Measurements from ENCODE around the gene GBF1.
"Not testable (repeated sequence)": the region's sequence is repeated elsewhere in the genome, so short reads cannot be mapped to it uniquely, and the experiment has no call there.

GBF1 gene

DNA sequence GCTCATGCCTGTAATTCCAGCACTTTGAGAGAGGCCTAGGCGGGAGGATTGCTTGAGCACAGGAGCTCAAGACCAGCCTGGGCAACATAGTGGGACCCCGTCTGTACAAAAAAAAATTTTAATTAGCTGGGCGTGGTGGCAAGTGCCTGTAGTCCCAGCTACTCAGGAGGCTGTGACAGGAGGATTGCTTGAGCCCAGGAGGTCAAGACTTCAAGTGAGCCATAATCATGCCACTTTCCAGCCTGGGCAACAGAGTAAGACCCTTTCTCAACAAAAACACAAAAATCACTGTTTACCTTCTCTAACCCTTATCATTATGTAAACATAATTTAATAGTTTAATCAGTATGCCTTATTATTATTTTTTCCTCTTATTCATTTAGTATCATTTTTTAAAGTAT is 44.5 kb downstream of the GBF1 start:
- no peak overlapping the region for H3K4me3 ChIP-seq (ENCODE audit: low read depth, low read length)
- no peak for DNase-seq (ENCODE audit: low read depth)

DNA sequence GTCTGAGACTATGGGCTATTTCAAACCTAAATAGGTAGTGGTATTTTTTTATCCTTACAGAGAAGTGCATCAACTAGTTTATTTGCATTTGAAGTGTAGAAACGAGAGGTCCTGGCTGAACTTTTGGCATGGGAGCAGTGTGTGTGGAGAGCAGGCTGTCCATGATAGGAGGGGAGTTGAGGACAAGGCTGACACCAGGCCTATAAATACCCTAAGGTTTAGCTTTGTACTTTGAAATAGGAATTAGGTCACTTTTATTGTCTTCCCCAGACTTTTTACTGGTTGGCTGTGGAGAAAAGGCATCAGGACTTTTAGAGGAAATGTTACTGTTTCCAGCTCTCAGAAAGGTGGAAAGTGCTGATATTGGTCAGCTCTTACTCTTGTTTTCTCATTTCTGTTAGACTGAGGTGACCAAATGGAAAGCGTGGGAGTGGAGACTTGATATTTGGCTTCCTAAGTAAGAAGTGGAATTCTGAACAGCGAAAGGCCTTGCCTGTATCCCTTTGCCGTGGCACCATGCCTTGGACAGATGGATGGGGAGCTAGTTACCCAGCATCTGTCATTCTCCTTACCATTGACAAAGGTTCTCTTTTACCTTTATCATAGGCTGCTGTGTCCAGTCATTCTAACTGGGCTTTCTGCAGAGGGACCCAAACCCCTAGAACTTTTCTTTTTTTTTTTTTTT is 46.0 kb downstream of the GBF1 start:
- no peak for DNase-seq (ENCODE audit: low read depth)
- no peak overlapping the region for H3K4me3 ChIP-seq (ENCODE audit: low read depth, low read length)

DNA sequence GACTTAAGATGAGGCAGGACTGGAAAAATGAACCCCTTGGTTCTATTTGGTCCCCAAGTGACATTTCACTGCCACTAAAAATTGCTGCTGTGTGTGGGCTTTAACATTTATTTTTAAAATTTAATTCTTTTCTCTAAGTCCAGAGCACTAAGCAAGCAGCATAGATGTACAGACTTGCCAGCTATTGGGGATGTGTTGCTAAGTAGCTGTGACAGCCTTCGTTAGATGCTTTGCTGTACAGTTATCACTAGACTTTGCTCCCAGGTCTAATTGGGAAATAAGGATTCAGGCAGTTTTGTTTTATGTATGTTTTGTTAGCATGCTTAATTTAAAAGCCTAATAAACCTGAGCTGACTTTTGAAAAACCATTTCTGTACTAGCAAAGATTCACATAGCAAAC is 51.8 kb downstream of the GBF1 start:
- no peak overlapping the region for H3K4me3 ChIP-seq (ENCODE audit: low read depth, low read length)

DNA sequence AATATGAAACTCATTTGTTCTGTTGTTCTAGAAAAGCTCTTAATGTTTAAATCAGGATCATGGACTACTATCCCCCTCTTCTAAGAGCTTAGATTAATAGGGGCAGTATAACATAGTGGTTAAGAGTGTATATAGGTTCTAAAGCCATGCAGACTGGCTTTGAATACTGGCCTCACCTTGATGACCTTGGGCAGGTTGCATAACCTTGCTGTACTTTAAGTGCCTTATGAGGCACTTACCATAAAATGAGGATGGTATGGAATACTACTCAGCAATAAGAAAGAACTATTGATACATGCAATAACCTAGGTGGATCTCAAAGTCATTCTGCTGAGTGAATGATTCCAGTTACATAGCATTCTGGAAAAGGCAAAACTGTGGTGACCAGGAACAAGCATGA is 53.6 kb downstream of the GBF1 start:
- H3K4me3 ChIP-seq (ENCODE audit: low read depth, low read length), result no peak overlapping the region
- no peak for DNase-seq (ENCODE audit: low read depth)

More for the DNA sequence above, 51.8 kb downstream of the GBF1 start:
- DNase-seq (ENCODE audit: low read depth), result no peak

- H3K4me3 ChIP-seq (ENCODE audit: low read depth, low read length), result no peak overlapping the region
- DNase-seq (ENCODE audit: low read depth), result no peak
These were observed 54.5 kb downstream of the GBF1 start for GRCh38 chr10:102299873-102300272.

DNA sequence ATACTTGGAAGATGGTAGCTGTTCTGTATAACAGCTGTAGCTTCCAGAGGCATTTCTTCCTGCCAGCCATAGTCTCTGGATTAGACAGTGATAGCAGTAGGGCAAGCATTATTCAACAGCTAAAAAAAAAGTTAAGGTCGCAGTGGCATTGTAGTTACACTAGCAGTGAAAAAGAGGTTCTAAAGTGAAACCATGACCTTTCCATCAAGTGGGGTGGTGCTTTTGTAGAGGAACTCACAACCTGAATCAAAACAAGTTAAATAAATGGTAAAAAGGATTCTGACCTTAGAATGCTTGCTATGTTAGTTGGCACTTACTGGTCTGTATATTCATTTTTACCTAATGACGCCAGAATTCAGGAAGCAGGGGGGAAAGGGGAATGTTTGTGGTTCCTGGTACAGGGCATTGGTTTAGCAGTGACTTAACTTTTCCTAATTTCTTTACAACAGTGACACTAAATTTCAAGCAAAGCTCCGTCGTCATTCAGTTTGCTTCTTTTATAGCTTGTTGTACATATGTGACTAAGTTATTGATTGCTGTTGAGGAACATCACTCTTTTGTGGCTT is 55.0 kb downstream of the GBF1 start:
- no peak for DNase-seq (ENCODE audit: low read depth)
- no peak overlapping the region for H3K4me3 ChIP-seq (ENCODE audit: low read depth, low read length)

DNA sequence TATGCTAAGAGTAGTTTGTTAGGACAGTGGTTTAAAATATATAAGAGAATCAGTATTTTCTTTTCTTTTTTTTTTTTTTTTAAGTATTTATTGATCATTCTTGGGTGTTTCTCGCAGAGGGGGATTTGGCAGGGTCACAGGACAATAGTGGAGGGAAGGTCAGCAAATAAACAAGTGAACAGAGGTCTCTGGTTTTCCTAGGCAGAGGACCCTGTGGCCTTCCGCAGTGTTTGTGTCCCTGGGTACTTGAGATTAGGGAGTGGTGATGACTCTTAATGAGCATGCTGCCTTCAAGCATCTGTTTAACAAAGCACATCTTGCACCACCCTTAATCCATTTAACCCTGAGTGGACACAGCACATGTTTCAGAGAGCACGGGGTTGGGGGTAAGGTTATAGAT is 55.6 kb downstream of the GBF1 start:
- not testable (repeated sequence) for H3K4me3 ChIP-seq (ENCODE audit: low read depth, low read length); DNase-seq (ENCODE audit: low read depth)

DNA sequence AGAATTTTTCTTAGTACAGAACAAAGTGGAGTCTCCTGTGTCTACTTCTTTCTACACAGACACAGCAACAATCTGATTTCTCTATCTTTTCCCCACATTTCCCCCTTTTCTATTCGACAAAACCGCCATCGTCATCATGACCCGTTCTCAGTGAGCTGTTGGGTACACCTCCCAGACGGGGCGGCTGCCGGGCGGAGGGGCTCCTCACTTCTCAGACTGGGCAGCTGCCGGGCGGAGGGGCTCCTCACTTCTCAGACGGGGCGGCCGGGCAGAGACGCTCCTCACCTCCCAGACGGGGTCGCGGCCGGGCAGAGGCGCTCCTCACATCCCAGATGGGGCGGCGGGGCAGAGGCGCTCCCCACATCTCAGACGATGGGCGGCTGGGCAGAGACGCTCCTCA is 56.0 kb downstream of the GBF1 start:
- H3K4me3 ChIP-seq (ENCODE audit: low read depth, low read length); DNase-seq (ENCODE audit: low read depth): not testable (repeated sequence)

GRCh38 chr10:102302611-102303010 is 57.3 kb downstream of the GBF1 start:
- no peak overlapping the region for H3K4me3 ChIP-seq (ENCODE audit: low read depth, low read length)
- no peak for DNase-seq (ENCODE audit: low read depth)

- DNase-seq (ENCODE audit: low read depth), result no peak
- H3K4me3 ChIP-seq (ENCODE audit: low read depth, low read length), result no peak overlapping the region
These were observed 60.7 kb downstream of the GBF1 start for GRCh38 chr10:102306006-102306405.

DNA sequence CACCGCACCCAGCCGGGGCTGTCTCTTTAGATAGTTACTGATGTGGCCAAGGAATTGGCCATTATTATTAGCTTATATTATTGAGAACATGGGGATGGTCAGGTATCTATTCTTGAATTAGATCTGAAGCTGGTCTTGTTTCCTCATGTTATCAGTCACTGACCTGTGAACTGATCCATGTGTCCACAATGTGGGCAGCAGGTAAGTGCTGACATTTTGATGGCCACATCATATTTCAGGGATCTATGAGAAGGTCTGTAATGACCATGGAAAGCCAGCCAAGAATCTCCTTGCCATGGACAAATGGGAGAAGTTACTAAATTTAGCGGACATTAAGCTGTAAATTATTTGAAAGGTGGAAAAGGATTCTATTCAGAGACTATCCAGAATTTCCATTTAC is 61.4 kb downstream of the GBF1 start:
- no peak overlapping the region for H3K4me3 ChIP-seq (ENCODE audit: low read depth, low read length)
- DNase-seq (ENCODE audit: low read depth), result no peak

DNA sequence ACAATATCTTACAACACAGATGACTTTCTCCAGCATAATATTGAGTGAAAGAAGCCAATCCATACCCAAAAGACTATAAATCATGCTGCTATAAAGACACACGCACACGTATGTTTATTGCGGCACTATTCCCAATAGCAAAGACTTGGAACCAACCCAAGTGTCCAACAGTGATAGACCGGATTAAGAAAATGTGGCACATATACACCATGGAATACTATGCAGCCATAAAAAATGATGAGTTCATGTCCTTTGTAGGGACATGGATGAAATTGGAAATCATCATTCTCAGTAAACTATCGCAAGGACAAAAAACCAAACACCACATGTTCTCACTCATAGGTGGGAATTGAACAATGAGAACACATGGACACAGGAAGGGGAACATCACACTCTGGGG is 63.0 kb downstream of the GBF1 start:
- DNase-seq (ENCODE audit: low read depth); H3K4me3 ChIP-seq (ENCODE audit: low read depth, low read length): not testable (repeated sequence)

DNA sequence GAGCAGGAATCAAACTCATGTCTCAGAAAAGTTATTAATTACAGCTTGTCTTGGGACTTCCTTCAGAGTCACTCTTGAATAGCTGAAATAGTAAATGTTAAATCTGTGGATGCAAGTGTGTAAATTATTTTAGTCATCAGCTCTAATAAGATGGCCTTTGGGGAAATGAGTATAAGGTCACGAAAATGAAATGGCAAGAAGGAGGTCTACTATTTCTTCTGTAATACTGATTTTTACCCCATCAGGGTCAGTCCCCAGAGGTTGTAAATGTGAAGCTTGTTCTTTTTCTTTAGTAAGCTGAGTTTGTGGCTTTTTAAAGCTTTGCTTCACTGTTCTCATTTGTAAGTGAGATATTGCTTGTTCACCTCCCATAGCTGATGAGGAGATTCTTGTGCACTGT is 63.9 kb downstream of the GBF1 start:
- no peak for DNase-seq (ENCODE audit: low read depth)

GRCh38 chr10:102309916-102310315 is 64.6 kb downstream of the GBF1 start:
- DNase-seq (ENCODE audit: low read depth), result no peak
- no peak overlapping the region for H3K4me3 ChIP-seq (ENCODE audit: low read depth, low read length)

More for the DNA sequence above, 63.9 kb downstream of the GBF1 start:
- H3K4me3 ChIP-seq (ENCODE audit: low read depth, low read length), result no peak overlapping the region

GRCh38 chr10:102310361-102311024 is 65.2 kb downstream of the GBF1 start:
- DNase-seq (ENCODE audit: low read depth), result no peak
- no peak overlapping the region for H3K4me3 ChIP-seq (ENCODE audit: low read depth, low read length)

GRCh38 chr10:102311025-102311420 is 65.7 kb downstream of the GBF1 start:
- DNase-seq (ENCODE audit: low read depth), result no peak
- H3K4me3 ChIP-seq (ENCODE audit: low read depth, low read length), result no peak overlapping the region

DNA sequence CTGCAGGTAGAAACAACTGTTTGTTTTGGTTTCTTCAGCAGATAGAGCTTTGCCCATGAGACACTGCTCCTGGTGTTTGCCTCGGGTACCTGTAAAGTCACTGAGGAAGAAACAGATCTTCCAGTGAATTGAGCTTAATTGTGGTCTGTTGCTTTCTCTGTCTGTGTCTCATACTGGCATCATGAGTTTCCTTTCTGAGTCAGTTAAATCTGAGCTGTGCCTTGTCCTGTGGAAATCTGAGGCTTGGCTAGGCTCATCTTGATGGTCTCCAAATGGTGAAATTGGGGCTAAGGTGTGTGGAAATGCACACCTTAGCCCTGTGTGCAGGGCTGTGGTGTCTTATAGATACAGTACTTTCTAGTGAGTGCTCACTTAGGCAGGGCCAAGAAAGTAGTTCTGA is 67.4 kb downstream of the GBF1 start:
- H3K4me3 ChIP-seq (ENCODE audit: low read depth, low read length), result no peak overlapping the region
- no peak for DNase-seq (ENCODE audit: low read depth)

- no peak for DNase-seq (ENCODE audit: low read depth)
- H3K4me3 ChIP-seq (ENCODE audit: low read depth, low read length), result no peak overlapping the region
These were observed 68.0 kb downstream of the GBF1 start for GRCh38 chr10:102313221-102313896.

DNA sequence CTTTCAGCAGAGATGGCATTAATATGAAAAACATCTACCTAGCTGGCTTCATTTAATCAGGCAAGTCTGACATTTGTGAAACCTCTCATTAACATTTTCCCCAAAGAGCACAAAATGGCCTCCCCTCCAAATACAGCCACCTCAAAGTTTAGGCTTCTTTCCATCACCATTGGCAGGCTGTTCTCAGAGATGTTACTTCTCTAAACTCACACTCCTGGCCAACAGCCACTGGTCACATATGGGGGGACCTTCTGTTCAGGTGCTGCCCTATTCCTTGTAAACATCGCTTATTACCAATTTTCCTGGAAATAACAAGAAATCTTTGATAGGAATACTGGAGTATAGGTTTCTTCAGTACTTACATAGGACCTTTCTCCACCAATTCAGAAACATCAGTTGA is 69.5 kb downstream of the GBF1 start:
- no peak for DNase-seq (ENCODE audit: low read depth)
- H3K4me3 ChIP-seq (ENCODE audit: low read depth, low read length), result no peak overlapping the region

GRCh38 chr10:102316421-102316820 is 71.1 kb downstream of the GBF1 start:
- DNase-seq (ENCODE audit: low read depth), result no peak
- H3K4me3 ChIP-seq (ENCODE audit: low read depth, low read length), result no peak overlapping the region
